GM19397 (cell line): ENCODE data around the gene XPC.

ENCODE experiments used
- ATAC-seq: cut with Tn5 transposase; IDR thresholded peaks from one replicate; pipeline ENCODE4 v1.9.1; 2021; ENCODE audit warnings: mild to moderate bottlenecking, moderate library complexity; ENCODE audit not compliant: unreplicated experiment

XPC gene

GRCh38 chr3:14208168-14208567 is 29.8 kb upstream of the XPC start:
- ATAC-seq: no peak

DNA sequence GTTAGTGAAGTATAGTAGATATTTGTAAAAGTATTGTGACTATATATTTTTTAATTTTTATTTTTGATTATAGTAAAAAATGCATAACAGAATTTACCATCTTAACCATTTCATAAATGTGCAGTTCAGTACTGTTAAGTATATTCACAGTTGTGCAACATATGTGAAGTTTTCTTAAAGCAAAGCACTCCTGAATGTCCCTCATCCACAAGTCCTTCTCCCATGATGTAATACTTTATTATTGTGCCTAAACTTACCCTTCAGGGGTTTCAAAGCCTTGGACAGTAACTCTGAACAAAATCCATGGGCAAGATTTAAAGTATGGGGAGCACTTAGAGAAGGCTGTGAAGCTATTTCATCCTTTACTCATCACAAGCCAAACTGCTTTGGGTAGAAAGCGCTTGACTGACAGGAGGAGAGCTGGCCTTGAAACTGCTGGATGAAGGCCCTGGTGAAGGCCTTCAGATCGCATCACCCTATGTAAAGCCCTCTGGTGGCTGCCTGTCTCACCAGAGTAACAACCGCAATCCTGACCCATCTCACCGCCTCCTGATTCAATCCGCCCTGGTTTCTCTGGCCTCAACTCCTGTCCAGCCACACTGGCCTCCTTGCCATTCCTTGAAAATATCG is 28.3 kb upstream of the XPC start:
- ATAC-seq: no peak

GRCh38 chr3:14204515-14205284 is 26.3 kb upstream of the XPC start:
- ATAC-seq: no peak

- no peak for ATAC-seq
Measured at GRCh38 chr3:14203521-14204079, 25.2 kb upstream of the XPC start.

DNA sequence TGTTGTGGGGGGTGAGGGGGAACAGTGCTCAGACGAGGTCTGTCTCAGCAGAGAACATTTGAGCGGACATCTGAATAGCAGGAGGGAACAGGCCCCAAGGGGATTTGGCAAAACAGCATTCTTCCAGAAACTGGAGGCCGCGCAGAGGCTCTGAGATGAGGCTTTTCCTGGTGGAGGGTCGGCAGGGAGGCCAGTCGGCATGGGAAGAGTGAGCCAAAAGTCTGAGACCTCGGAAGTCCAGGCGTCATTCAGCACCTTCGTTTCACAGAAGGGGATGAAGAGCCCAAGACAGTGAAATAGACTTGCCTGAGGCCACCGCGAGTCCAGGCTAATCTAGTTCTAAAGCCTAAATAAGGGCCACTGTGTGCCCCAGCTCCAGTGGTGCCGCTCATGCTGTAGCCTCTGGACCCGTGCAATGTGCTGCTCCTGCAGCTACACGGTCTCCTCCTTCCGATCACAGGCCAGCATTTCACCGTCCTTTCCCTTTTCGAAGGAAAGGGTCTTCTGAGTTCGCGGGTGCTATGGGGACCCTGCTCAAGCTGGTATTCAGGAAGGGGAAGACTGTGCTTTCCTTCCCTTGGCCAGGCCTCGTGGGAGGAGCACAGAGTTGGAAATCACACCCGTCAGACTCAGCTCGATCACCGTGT is 24.6 kb upstream of the XPC start:
- ATAC-seq: no peak

GRCh38 chr3:14201940-14202684 is 23.7 kb upstream of the XPC start:
- no peak for ATAC-seq

DNA sequence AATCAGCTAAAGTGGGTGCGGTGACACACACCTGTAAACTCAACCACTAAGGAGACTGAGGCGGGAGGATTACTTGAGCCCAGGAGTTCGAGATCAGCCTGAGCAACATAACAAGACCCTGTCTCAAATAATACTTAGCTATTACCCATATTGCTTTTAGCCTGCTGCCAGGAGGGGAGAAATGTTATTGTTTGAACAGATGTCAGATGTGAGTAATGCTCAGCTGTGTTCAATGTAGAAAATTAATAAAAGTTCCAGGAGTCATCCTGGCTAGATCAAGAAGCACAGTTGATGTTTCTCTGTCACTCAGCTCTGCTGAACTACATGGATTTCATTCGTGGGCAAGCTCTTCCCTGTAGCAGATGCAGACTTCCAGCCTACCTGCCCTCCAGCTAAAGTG is 22.4 kb upstream of the XPC start:
- ATAC-seq: no peak

GRCh38 chr3:14200276-14200675 is 21.9 kb upstream of the XPC start:
- no peak for ATAC-seq

DNA sequence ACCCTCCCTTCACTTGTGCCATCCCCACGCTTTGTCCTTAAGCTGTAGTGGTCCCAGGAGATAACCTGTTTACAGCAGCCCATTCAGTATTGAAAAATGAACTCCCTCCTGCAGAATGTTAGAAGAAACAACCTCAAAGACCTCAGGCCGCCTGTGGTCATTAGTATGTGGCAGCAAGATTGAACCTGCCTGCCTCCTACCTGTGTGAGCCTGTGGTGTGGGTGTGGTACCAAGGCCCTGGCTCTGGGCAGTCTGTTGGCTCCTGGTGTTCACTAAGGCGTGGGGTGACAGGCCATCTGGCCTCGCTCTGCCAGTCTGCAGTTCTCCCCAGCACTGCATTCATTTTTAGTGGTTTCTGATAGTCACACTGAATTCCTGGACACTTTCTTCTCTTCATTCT is 21.2 kb upstream of the XPC start:
- ATAC-seq: no peak

DNA sequence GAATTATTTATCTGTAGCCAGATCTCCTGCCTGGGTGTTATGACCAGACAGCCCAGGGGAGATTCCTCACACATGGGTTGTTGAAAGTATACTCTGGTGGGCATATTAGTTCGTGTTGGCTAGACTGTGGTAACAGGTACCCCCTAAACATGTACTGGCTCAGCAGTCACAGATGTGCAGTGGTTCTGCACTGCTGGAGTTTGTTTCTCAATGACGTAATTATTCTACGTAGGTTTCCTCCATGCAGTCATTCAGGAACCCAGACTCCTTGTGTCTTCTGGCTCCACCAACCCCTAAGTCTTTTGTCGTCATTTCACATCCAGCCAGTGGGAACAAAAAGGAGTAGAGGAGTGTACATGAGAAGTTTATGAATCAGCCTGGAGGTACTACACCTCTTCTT is 16.5 kb upstream of the XPC start:
- no peak for ATAC-seq

- no peak for ATAC-seq
Measured at GRCh38 chr3:14188041-14188754, 9.8 kb upstream of the XPC start.

GRCh38 chr3:14186854-14187458 is 8.6 kb upstream of the XPC start:
- ATAC-seq: no peak

DNA sequence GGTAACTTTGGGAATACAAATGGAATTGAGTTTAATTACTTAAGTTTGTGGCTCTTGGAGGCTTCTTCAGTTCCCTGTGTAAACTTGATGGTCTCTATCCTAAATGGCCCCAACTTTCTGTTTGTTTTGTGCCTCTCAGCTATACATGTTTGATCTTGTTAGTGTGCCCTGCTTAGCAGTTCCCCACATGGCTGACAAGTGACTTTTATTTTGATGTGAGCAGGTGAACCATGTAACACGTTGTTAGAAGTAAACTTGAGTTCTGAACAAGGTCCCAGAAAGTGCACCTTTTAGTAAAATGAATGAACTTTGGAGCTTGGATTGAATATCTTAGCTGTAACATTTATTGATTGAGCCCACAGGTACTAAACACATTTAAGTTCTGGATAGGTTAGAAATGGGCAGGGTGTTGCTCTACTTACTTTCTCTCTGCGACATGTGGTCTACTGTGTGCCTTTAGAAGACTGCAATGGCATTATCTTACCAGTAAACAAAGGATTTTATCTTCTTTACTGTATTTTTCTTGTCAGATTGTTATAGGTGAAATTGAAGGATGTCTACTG is 4.7 kb upstream of the XPC start:
- no peak for ATAC-seq

- no peak for ATAC-seq
Measured at GRCh38 chr3:14181253-14181652, 2.9 kb upstream of the XPC start.

DNA sequence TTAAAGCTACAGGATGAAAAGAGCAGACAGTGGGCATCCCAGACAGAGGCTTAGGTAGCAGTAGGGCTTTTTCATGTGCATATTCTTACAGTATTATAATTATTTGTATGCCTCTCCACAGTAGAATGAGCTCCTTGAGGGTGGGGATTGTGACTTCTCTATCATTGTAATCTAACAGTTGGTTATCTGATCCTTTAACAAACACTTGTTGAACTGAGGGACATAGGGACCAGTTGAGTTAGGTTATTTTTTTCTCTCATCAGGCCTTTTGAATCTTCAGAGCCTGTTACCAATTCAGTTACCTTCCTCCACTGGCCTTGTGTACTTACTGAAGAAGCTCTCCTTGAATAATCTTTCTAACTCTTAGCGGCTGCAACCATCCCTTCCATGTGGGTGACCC is 1.4 kb upstream of the XPC start:
- no peak for ATAC-seq

DNA sequence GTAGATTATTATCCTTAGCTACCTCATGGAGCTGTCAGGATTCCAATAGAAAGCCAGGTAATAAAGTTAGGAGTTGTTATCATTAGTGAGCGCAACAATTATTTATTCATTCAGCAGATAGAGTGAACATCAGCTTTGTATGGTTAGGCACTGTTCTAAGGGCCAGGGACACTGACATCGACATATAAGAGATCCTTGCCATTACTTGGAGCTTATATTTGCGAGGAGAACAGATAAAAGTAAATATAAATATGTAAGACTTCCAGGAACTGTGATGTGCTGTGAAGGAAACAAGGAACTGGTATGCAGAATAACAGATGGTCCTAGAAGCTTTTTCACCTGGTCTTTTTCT is 689 bp upstream of the XPC start:
- ATAC-seq: no peak

DNA sequence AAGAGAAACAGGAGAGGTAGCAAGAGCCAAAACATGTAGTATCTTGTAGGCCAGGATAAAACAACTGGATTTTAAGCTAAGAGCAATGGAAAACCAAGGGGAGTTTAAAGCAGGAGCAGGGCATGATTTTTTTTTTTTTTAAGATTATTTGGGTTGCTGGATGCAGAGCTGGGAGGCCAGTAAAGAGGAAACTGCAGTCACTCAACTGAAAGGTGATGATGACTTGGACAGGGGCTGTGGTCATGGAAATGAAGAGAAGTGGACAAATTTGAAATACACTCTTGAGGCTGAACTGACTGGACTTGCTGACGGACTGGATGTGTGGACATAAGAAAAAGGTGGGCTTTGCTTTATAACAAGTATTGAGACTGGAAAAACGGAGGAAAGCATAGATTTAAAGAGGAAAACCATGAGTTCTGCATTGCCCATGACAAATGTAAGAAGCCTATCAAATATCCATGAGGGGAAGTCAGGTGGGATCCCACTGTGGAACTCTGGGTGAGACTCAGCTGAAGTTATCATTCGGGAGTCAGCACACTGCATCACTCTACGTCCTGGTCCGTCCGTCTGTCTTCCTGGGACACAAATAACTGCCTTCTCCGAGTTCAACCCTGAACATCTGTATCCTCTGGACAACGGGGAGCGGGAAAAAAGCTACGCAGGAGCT is 688 bp downstream of the XPC start:
- ATAC-seq: no peak

- ATAC-seq: no peak
Measured at GRCh38 chr3:14175383-14176037, 2.9 kb downstream of the XPC start.

DNA sequence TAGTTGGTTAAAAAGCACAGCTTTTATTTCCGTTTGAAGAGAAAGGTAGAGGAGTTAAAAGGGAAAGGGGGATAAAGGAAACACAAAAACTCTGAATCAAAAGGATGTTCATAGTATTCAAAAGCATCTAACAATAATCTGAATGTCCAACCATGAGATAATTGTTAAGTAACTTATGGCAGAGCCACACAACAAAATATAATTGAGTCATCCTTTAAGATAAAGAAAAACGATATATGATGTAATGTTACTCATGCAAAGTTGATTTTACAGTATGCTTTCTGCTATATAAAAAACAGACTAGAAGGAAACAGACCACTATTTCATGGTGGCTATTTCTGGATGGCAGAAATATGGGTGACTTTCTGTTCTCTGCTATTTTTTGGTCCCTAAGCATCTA is 3.9 kb downstream of the XPC start:
- ATAC-seq: no peak
